ENCODE data around the gene CCL11. TPM values are rescaled to one million over a fixed set of nuclear protein-coding genes. Genes with fewer than 3 reads are reported as not detected.

CCL11 gene
- polyA plus RNA-seq (2012; rRNA removed), result not detected in 2 replicates
- not detected in 2 replicates for polyA plus RNA-seq (2012; cell fraction: cytosol; rRNA removed)
- not detected in 2 replicates for polyA plus RNA-seq (2012; cell fraction: nucleus; rRNA removed)

DNA sequence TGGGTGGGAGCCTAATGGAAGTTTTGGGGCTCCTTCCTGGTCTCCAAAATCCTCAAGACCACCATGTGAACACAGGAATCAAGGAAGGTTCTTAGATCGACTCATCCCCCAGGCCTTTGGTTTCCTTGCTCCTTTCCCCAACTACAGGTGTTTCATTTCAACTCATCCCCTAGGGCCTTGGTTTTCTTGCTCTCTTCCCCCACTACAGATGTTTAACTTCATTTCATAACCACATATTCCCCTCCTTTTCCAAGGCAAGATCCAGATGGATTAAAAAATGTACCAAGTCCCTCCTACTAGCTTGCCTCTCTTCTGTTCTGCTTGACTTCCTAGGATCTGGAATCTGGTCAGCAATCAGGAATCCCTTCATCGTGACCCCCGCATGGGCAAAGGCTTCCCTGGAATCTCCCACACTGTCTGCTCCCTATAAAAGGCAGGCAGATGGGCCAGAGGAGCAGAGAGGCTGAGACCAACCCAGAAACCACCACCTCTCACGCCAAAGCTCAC, at the start of gene CCL11:
Gene CCL11 (plus strand): TSS at position 457 of the 507 bp plus-strand sequence. CDS start 67 bp downstream, outside the sequence.
- Histone ChIP-seq H3K9me2 (no peaks in the 10 kb centered on the region), H3K79me2 (ENCODE audit: insufficient read depth) (no peaks in the 10 kb centered on the region), H4K20me1 (ENCODE audit: insufficient read depth) (no peaks in the 10 kb centered on the region), H3K4me1 (ENCODE audit: control insufficient read depth in 1 of 2, insufficient read depth in 2 of 2, low read depth in 1 of 2, low read length in 1 of 2) (no peaks in the 10 kb centered on the region), H2AFZ (ENCODE audit: low read depth) (no peak within 1 kb of the TSS), H3K27me3 (ENCODE audit: insufficient read depth) (no peaks in the 10 kb centered on the region; the same call in 1 of the 2 replicates), H3K36me3 (replicated peaks in 1 of 2; ENCODE audit: control insufficient read depth in 1 of 2, insufficient read depth in 2 of 2, low read length in 1 of 2) (no peaks in the 10 kb centered on the region), H3F3A (replicated peaks; ENCODE audit: insufficient read depth) (no peaks in the 10 kb centered on the region), H3K27ac (ENCODE audit: low read depth in 2 of 2, low read length in 1 of 2) (no peak within 1 kb of the TSS), H3K9ac (no peak within 1 kb of the TSS), H3K4me3 (ENCODE audit: low read depth in 2 of 2, low read length in 1 of 2) (no peak within 1 kb of the TSS), H3K4me2 (no peak within 1 kb of the TSS), H3K9me3 (no peaks in the 10 kb centered on the region)
- POLR2A ChIA-PET, result no interaction called here
- no peak for DNase-seq
- CTCF ChIA-PET, result interaction anchor here (0.5 to 3.5 kb wide), 2 partner anchors 42 to 76 kb away, joined by 3 to 22 read pairs; no protein-coding TSS in a partner anchor
- WGBS (ENCODE audit: low lambda C conversion rate), result 10% methylated on average over 4 of the region's 4 CpGs
- TF ChIP-seq RCOR1 (IDR thresholded peaks at IDR 0.05; ENCODE audit: low read length), result no peak
- TF ChIP-seq, protein P1, sequence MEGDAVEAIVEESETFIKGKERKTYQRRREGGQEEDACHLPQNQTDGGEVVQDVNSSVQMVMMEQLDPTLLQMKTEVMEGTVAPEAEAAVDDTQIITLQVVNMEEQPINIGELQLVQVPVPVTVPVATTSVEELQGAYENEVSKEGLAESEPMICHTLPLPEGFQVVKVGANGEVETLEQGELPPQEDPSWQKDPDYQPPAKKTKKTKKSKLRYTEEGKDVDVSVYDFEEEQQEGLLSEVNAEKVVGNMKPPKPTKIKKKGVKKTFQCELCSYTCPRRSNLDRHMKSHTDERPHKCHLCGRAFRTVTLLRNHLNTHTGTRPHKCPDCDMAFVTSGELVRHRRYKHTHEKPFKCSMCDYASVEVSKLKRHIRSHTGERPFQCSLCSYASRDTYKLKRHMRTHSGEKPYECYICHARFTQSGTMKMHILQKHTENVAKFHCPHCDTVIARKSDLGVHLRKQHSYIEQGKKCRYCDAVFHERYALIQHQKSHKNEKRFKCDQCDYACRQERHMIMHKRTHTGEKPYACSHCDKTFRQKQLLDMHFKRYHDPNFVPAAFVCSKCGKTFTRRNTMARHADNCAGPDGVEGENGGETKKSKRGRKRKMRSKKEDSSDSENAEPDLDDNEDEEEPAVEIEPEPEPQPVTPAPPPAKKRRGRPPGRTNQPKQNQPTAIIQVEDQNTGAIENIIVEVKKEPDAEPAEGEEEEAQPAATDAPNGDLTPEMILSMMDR (IDR thresholded peaks at IDR 0.05), result no peak
- TF ChIP-seq, protein P2, sequence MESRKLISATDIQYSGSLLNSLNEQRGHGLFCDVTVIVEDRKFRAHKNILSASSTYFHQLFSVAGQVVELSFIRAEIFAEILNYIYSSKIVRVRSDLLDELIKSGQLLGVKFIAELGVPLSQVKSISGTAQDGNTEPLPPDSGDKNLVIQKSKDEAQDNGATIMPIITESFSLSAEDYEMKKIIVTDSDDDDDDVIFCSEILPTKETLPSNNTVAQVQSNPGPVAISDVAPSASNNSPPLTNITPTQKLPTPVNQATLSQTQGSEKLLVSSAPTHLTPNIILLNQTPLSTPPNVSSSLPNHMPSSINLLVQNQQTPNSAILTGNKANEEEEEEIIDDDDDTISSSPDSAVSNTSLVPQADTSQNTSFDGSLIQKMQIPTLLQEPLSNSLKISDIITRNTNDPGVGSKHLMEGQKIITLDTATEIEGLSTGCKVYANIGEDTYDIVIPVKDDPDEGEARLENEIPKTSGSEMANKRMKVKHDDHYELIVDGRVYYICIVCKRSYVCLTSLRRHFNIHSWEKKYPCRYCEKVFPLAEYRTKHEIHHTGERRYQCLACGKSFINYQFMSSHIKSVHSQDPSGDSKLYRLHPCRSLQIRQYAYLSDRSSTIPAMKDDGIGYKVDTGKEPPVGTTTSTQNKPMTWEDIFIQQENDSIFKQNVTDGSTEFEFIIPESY (IDR thresholded peaks at IDR 0.05; ENCODE audit: borderline replicate concordance, low read depth), result no peak
- TF ChIP-seq MEF2A (IDR thresholded peaks at IDR 0.05; ENCODE audit: borderline replicate concordance, low read depth), result no peak
- TF ChIP-seq, protein P3, sequence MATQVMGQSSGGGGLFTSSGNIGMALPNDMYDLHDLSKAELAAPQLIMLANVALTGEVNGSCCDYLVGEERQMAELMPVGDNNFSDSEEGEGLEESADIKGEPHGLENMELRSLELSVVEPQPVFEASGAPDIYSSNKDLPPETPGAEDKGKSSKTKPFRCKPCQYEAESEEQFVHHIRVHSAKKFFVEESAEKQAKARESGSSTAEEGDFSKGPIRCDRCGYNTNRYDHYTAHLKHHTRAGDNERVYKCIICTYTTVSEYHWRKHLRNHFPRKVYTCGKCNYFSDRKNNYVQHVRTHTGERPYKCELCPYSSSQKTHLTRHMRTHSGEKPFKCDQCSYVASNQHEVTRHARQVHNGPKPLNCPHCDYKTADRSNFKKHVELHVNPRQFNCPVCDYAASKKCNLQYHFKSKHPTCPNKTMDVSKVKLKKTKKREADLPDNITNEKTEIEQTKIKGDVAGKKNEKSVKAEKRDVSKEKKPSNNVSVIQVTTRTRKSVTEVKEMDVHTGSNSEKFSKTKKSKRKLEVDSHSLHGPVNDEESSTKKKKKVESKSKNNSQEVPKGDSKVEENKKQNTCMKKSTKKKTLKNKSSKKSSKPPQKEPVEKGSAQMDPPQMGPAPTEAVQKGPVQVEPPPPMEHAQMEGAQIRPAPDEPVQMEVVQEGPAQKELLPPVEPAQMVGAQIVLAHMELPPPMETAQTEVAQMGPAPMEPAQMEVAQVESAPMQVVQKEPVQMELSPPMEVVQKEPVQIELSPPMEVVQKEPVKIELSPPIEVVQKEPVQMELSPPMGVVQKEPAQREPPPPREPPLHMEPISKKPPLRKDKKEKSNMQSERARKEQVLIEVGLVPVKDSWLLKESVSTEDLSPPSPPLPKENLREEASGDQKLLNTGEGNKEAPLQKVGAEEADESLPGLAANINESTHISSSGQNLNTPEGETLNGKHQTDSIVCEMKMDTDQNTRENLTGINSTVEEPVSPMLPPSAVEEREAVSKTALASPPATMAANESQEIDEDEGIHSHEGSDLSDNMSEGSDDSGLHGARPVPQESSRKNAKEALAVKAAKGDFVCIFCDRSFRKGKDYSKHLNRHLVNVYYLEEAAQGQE (IDR thresholded peaks at IDR 0.05; ENCODE audit: low read depth, low read length), result no peak
- TF ChIP-seq GABPA (IDR thresholded peaks at IDR 0.05; ENCODE audit: low read depth), result no peak
- TF ChIP-seq, protein P4, sequence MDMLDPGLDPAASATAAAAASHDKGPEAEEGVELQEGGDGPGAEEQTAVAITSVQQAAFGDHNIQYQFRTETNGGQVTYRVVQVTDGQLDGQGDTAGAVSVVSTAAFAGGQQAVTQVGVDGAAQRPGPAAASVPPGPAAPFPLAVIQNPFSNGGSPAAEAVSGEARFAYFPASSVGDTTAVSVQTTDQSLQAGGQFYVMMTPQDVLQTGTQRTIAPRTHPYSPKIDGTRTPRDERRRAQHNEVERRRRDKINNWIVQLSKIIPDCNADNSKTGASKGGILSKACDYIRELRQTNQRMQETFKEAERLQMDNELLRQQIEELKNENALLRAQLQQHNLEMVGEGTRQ (IDR thresholded peaks at IDR 0.05; ENCODE audit: borderline replicate concordance, low read depth, low read length), result no peak
- no peak for TF ChIP-seq RFX5 (IDR thresholded peaks at IDR 0.05; ENCODE audit: low read length)
- no peak for TF ChIP-seq NFIC (IDR thresholded peaks at IDR 0.05; ENCODE audit: borderline replicate concordance)
- no peak for TF ChIP-seq TCF12 (IDR thresholded peaks at IDR 0.05)
- no peak for TF ChIP-seq NRF1 (IDR thresholded peaks at IDR 0.05; ENCODE audit: low read depth, low read length)
- TF ChIP-seq CHD2 (IDR thresholded peaks at IDR 0.05; ENCODE audit: low read length, partially characterized antibody), result no peak
- no peak for TF ChIP-seq FOXM1 (IDR thresholded peaks at IDR 0.05; ENCODE audit: low read depth)
- TF ChIP-seq RXRA (IDR thresholded peaks at IDR 0.05; ENCODE audit: borderline replicate concordance, low read depth), result no peak
- TF ChIP-seq, protein P5, sequence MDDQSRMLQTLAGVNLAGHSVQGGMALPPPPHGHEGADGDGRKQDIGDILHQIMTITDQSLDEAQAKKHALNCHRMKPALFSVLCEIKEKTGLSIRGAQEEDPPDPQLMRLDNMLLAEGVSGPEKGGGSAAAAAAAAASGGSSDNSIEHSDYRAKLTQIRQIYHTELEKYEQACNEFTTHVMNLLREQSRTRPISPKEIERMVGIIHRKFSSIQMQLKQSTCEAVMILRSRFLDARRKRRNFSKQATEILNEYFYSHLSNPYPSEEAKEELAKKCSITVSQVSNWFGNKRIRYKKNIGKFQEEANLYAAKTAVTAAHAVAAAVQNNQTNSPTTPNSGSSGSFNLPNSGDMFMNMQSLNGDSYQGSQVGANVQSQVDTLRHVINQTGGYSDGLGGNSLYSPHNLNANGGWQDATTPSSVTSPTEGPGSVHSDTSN (IDR thresholded peaks at IDR 0.05), result no peak
- no peak for TF ChIP-seq TEAD4 (IDR thresholded peaks at IDR 0.05; ENCODE audit: borderline replicate concordance, insufficient read depth)
- no peak for TF ChIP-seq YY1 (IDR thresholded peaks at IDR 0.05; ENCODE audit: low read depth)
- no peak for TF ChIP-seq ELF1 (IDR thresholded peaks at IDR 0.05)
- TF ChIP-seq POLR2AphosphoS5 (IDR thresholded peaks at IDR 0.05; ENCODE audit: low read depth, low read length), result no peak

Data from SK-N-SH (cell line).